Stomach (tissue), 4 donors: ENCODE results near the gene CTIF.

Experiments
- EP300 ChIP-seq: sonication (generic); formaldehyde crosslinking; IDR thresholded peaks from one replicate; pipeline ENCODE4 v1.6.1; 2017; ENCODE audit warnings: antibody characterized with exemption
- POLR2AphosphoS5 ChIP-seq, 3 donors: sonication (generic); formaldehyde crosslinking; IDR thresholded peaks; one replicate each; pipeline ENCODE4 v1.6.1; 2016; ENCODE audit warnings: antibody characterized with exemption in 3 of 3
- TF ChIP-seq, protein P1 (sequence below), 7 experiments: fragments of 450-650 bp in 4 of 7; fragments of 200-600 bp in 3 of 7; sonication (generic) in 3 of 7; IDR thresholded peaks; one replicate each; pipeline ENCODE4 v1.5.1; 2016 to 2019; ENCODE audit warnings: antibody characterized with exemption in 7 of 7, control low read depth in 2 of 7, mild to moderate bottlenecking in 1 of 7

DNA sequence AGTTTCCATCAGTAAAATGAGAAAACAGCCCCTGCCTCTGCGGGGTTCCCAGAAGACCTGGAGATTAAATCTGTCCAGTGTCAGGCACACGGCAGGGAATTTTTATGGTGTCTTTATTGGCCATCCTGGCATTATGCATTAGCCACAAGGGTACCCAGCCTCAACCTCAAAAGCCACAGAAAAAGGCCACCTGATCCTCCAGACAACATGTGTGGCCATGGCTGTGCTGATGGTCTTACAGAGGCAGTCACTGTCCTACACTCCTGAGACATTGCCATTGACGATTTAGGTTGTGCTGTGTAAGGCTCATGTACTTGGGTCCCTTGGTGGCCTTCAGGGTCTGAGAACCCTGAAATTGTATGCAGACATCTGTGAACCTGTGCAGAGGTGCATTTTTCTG, 296.3 kb downstream of the CTIF start:
- TF ChIP-seq, protein P1, sequence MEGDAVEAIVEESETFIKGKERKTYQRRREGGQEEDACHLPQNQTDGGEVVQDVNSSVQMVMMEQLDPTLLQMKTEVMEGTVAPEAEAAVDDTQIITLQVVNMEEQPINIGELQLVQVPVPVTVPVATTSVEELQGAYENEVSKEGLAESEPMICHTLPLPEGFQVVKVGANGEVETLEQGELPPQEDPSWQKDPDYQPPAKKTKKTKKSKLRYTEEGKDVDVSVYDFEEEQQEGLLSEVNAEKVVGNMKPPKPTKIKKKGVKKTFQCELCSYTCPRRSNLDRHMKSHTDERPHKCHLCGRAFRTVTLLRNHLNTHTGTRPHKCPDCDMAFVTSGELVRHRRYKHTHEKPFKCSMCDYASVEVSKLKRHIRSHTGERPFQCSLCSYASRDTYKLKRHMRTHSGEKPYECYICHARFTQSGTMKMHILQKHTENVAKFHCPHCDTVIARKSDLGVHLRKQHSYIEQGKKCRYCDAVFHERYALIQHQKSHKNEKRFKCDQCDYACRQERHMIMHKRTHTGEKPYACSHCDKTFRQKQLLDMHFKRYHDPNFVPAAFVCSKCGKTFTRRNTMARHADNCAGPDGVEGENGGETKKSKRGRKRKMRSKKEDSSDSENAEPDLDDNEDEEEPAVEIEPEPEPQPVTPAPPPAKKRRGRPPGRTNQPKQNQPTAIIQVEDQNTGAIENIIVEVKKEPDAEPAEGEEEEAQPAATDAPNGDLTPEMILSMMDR (IDR thresholded peaks at IDR 0.05): no peak
- TF ChIP-seq POLR2AphosphoS5 (IDR thresholded peaks at IDR 0.05) (no peak), EP300 (no peak)
